IMR-90 (cell line): Measurements from ENCODE around the gene RIMS1. TPM values are rescaled to one million over a fixed set of nuclear protein-coding genes. Genes with fewer than 3 reads are reported as not detected.

Experiments used
- ATAC-seq: fragments of 200-7000 bp; cut with Tn5 transposase; 2 replicates; pipeline ENCODE4 v1.9.1; 2020; ENCODE audit warnings: low read depth, mild to moderate bottlenecking, moderate library complexity
- BruUV-seq: library from RNA; stranded (reverse); fragments of 400-500 nt; replicated peaks from 2 replicates; lab custom pipeline; 2021; lab: Mats Ljungman, UMichigan
- CTCF ChIA-PET: fragments of 300-600 bp; formaldehyde crosslinking; extraction: SDS; loops from one replicate; lab custom pipeline; 2021; ENCODE audit warnings: antibody characterized with exemption; lab: Yijun Ruan, JAX
- POLR2A ChIA-PET: fragments of 300-600 bp; sonication (Branson Sonifier 250); formaldehyde crosslinking; loops from one replicate; lab custom pipeline; 2022; ENCODE audit warnings: antibody characterized with exemption; ENCODE audit not compliant: unreplicated experiment; lab: Charles Lee
- DNase-seq: peaks from one replicate; pipeline ENCODE4 v3.0.0; 2013
- H2AFZ ChIP-seq: replicated peaks from 2 replicates; pipeline ENCODE3; 2013; ENCODE audit warnings: low read length, mild to moderate bottlenecking; ENCODE audit not compliant: poor library complexity
- H2AK5ac ChIP-seq: 2 replicates; pipeline ENCODE4 v1.6.1; 2013; ENCODE audit warnings: low read depth, low read length, inconsistent platforms
- H2AK9ac ChIP-seq: replicated peaks from 2 replicates; pipeline ENCODE3; 2013; ENCODE audit warnings: mild to moderate bottlenecking, low read depth, low read length, moderate library complexity; ENCODE audit not compliant: poor library complexity
- H2BK120ac ChIP-seq: 2 replicates; pipeline ENCODE4 v1.6.1; 2013; ENCODE audit warnings: low read depth, low read length, inconsistent platforms
- H2BK15ac ChIP-seq: 3 replicates; pipeline ENCODE4 v1.6.1; 2013; ENCODE audit warnings: low read depth, low read length, inconsistent platforms
- H2BK20ac ChIP-seq: 2 replicates; pipeline ENCODE4 v1.6.1; 2013; ENCODE audit warnings: low read depth, mild to moderate bottlenecking, inconsistent platforms, low read length, moderate library complexity
- H2BK5ac ChIP-seq: 2 replicates; pipeline ENCODE4 v1.6.1; 2013; ENCODE audit warnings: mild to moderate bottlenecking, low read depth, low read length, inconsistent platforms; ENCODE audit not compliant: poor library complexity, severe bottlenecking
- H3K14ac ChIP-seq: replicated peaks from 2 replicates; pipeline ENCODE4 v1.6.1; 2013; ENCODE audit warnings: low read depth, low read length, inconsistent platforms
- H3K18ac ChIP-seq: 2 replicates; pipeline ENCODE4 v1.6.1; 2013; ENCODE audit warnings: low read depth, low read length, control low read depth
- H3K23ac ChIP-seq: 2 replicates; pipeline ENCODE4 v1.6.1; 2013; ENCODE audit warnings: low read depth, low read length, inconsistent platforms
- H3K27ac ChIP-seq: 2 replicates; pipeline ENCODE4 v1.5.1; 2013; ENCODE audit warnings: mild to moderate bottlenecking, control low read depth, low read length; ENCODE audit not compliant: insufficient read depth
- H3K27me3 ChIP-seq: 2 replicates; pipeline ENCODE4 v1.6.1; 2013; ENCODE audit warnings: low read length; ENCODE audit not compliant: control insufficient read depth, insufficient read depth
- H3K36me3 ChIP-seq: 2 replicates; pipeline ENCODE4 v1.6.1; 2013; ENCODE audit warnings: low read length, mixed read lengths; ENCODE audit not compliant: control insufficient read depth, insufficient read depth
- H3K4ac ChIP-seq: 2 replicates; pipeline ENCODE4 v1.6.1; 2013; ENCODE audit warnings: low read depth, low read length, inconsistent platforms
- H3K4me1 ChIP-seq: 2 replicates; pipeline ENCODE4 v1.6.1; 2013; ENCODE audit warnings: low read length, mixed read lengths; ENCODE audit not compliant: control insufficient read depth, insufficient read depth
- H3K4me2 ChIP-seq: 2 replicates; pipeline ENCODE4 v1.6.1; 2013; ENCODE audit warnings: low read depth, mild to moderate bottlenecking, control low read depth, low read length, moderate library complexity
- H3K4me3 ChIP-seq: 2 replicates; pipeline ENCODE4 v1.5.1; 2013; ENCODE audit warnings: low read depth, mild to moderate bottlenecking, control low read depth, low read length, moderate library complexity; ENCODE audit not compliant: insufficient read depth
- H3K56ac ChIP-seq: 2 replicates; pipeline ENCODE4 v1.6.1; 2013; ENCODE audit warnings: low read length, inconsistent platforms; ENCODE audit not compliant: insufficient read depth; ENCODE audit errors: extremely low read depth
- H3K79me1 ChIP-seq, 2 experiments: 2 replicates each; pipeline ENCODE4 v1.6.1; 2013; ENCODE audit warnings: low read length in 2 of 2, inconsistent platforms in 1 of 2, low read depth in 1 of 2
- H3K9ac ChIP-seq: 2 replicates; pipeline ENCODE4 v1.6.1; 2013; ENCODE audit warnings: low read depth, low read length, control low read depth
- H3K9me1 ChIP-seq: 2 replicates; pipeline ENCODE4 v1.6.1; 2013; ENCODE audit warnings: low read length, inconsistent platforms; ENCODE audit not compliant: insufficient read depth
- H3K9me3 ChIP-seq: 2 replicates; pipeline ENCODE4 v1.6.1; 2013; ENCODE audit warnings: low read length; ENCODE audit not compliant: control insufficient read depth, insufficient read depth
- H4K20me1 ChIP-seq: 2 replicates; pipeline ENCODE4 v1.6.1; 2013; ENCODE audit warnings: low read length, inconsistent platforms; ENCODE audit not compliant: insufficient read depth
- H4K5ac ChIP-seq: 2 replicates; pipeline ENCODE4 v1.6.1; 2013; ENCODE audit warnings: mild to moderate bottlenecking, low read depth, low read length, control low read depth
- H4K8ac ChIP-seq, 2 experiments: 2 replicates each; pipeline ENCODE4 v1.6.1; 2013; ENCODE audit warnings: low read depth in 2 of 2, low read length in 2 of 2, control low read depth in 1 of 2, inconsistent platforms in 1 of 2
- H4K91ac ChIP-seq: 2 replicates; pipeline ENCODE4 v1.6.1; 2013; ENCODE audit warnings: low read depth, low read length, inconsistent platforms; ENCODE audit not compliant: insufficient read depth
- FOS ChIP-seq: fragments of 150-350 bp; IDR thresholded peaks from 2 replicates; pipeline ENCODE4 v1.6.1; 2016; ENCODE audit warnings: low read depth, low read length
- MXI1 ChIP-seq: IDR thresholded peaks from 2 replicates; pipeline ENCODE4 v1.6.1; 2012; ENCODE audit warnings: low read depth, mild to moderate bottlenecking, low read length, moderate library complexity, borderline replicate concordance
- NFE2L2 ChIP-seq: fragments of 150-350 bp; IDR thresholded peaks from 2 replicates; pipeline ENCODE4 v1.6.1; 2016; ENCODE audit warnings: low read depth, mild to moderate bottlenecking, low read length
- SMC3 ChIP-seq: fragments of 150-350 bp; IDR thresholded peaks from 2 replicates; pipeline ENCODE4 v1.6.1; 2016; ENCODE audit warnings: low read depth, mild to moderate bottlenecking, antibody characterized with exemption, low read length, moderate library complexity
- dilution Hi-C: fragments of 300-500 bp; cut with HindIII; formaldehyde crosslinking; loops from one replicate; pipeline ENCODE4 v1.14.3; 2018; ENCODE audit warnings: low sequenced_read_pairs; ENCODE audit not compliant: unreplicated experiment
- in situ Hi-C: fragments of 300-500 bp; cut with MboI; formaldehyde crosslinking; loops from 3 replicates; pipeline ENCODE4 v1.14.3; 2019; ENCODE audit warnings: low sequenced_read_pairs, inconsistent platforms, mixed read lengths
- intact Hi-C: fragments of 100-400 bp; cut with micrococcal nuclease; formaldehyde crosslinking; loops from 2 replicates; pipeline ENCODE4 v1.10.0; 2022
- polyA plus RNA-seq, 3 experiments: library from polyadenylated mRNA; depleted of rRNA; stranded (reverse); fragments of >200 nt; gene quantifications; 2 replicates each; pipeline ENCODE4 v1.2.3, GENCODE V29; 2012; ENCODE audit warnings: low replicate concordance in 1 of 3
- total RNA-seq: library from RNA; depleted of rRNA; stranded (reverse); fragments of >200 nt; gene quantifications from 2 replicates; pipeline ENCODE4 v1.2.3, GENCODE V29; 2012
- TF ChIP-seq, protein P1 (sequence below): fragments of 150-350 bp; IDR thresholded peaks from 2 replicates; pipeline ENCODE4 v1.6.1; 2016; ENCODE audit warnings: low read depth, mild to moderate bottlenecking, low read length, moderate library complexity, borderline replicate concordance

Gene RIMS1
- total and polyA plus RNA-seq, 2 of the 4 experiments (the other 2 are of a cell fraction), result 0.44 to 3.8 TPM

DNA sequence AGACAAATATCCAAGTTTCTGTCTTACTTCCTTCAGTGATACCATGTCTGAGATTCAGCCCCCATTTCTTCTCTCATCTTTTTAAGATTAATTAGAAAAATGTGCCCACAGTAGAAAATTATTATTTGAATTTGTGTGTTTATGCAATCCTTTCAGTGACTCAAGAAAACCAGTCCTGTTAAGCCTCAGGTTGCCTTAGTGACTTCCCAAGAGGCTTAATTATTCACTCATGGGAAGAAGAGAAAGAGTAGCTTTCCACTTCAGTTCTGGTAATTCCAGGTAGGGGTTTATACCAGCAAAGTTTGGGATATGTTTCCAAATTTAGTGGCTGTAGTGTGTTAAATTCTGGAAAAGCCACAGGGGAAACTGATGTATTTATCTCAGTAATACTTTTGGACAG lies 149.1 kb downstream of the RIMS1 start:
- intact Hi-C loops (no loop called here), dilution Hi-C loops (no loop called here), in situ Hi-C loops (no loop called here)
- Histone ChIP-seq H3K9me3 (no peaks in the 10 kb centered on the region), H3K4me1 (no peaks in the 10 kb centered on the region), H2AK9ac (no peak overlapping the region), H3K18ac (no peak overlapping the region), H4K5ac (no peak overlapping the region), H3K27ac (no peak overlapping the region), H2AK5ac (no peak overlapping the region), H3K79me1 (no peaks in the 10 kb centered on the region), H3K23ac (no peak overlapping the region), H3K4me2 (no peak overlapping the region), H2BK5ac (no peak overlapping the region), H2BK120ac (no peak overlapping the region), H3K27me3 (no peaks in the 10 kb centered on the region), H3K4ac (no peak overlapping the region), H3K56ac (no peak overlapping the region), H4K8ac (no peak overlapping the region), H3K14ac (no peak overlapping the region), H2BK20ac (no peak overlapping the region), H2AFZ (no peak overlapping the region), H3K36me3 (no peaks in the 10 kb centered on the region), H4K20me1 (no peaks in the 10 kb centered on the region), H4K91ac (no peak overlapping the region), H3K9ac (no peak overlapping the region), H2BK15ac (no peak overlapping the region), H3K4me3 (no peak overlapping the region), H3K9me1 (no peaks in the 10 kb centered on the region)
- DNase-seq (no peak), ATAC-seq (no peak)
- CTCF ChIA-PET, result no interaction called here
- TF ChIP-seq NFE2L2, result no peak
- TF ChIP-seq, protein P1, sequence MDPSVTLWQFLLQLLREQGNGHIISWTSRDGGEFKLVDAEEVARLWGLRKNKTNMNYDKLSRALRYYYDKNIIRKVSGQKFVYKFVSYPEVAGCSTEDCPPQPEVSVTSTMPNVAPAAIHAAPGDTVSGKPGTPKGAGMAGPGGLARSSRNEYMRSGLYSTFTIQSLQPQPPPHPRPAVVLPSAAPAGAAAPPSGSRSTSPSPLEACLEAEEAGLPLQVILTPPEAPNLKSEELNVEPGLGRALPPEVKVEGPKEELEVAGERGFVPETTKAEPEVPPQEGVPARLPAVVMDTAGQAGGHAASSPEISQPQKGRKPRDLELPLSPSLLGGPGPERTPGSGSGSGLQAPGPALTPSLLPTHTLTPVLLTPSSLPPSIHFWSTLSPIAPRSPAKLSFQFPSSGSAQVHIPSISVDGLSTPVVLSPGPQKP, result no peak
- TF ChIP-seq SMC3, result no peak
- no peak for TF ChIP-seq MXI1
- no peak for TF ChIP-seq FOS
- POLR2A ChIA-PET, result no interaction called here
- no TSS peak for BruUV-seq
